ENCODE measurements around the gene MRPL40.

Gene MRPL40

GRCh38 chr22:19411690-19412045, 20.7 kb upstream of the MRPL40 start:
- Histone ChIP-seq H3K4me1 (ENCODE audit: low read depth, poor library complexity, severe bottlenecking) (peaks cover 51% of the 10 kb centered on the region), H3K9ac (no peak overlapping the region), H3K27ac (no peak overlapping the region; the same call in 1 of the 2 replicates), H3K79me2 (ENCODE audit: insufficient read depth, low read depth) (peaks cover 80% of the 10 kb centered on the region), H3K36me3 (ENCODE audit: insufficient read depth) (0 out of 2 replicates have a peak, but pooled peaks cover 3% of the 10 kb centered on the region), H2AFZ (ENCODE audit: low read depth) (no peak overlapping the region), H3K4me2 (no peak overlapping the region), H3K27me3 (ENCODE audit: insufficient read depth, low read depth) (no peaks in the 10 kb centered on the region), H4K20me1 (ENCODE audit: insufficient read depth) (peaks cover 42% of the 10 kb centered on the region), H3K4me3 (IDR thresholded peaks at IDR 0.05; ENCODE audit: insufficient read depth, low read depth, low read length) (no peak overlapping the region)
- TF ChIP-seq CTCF (conservative IDR thresholded peaks at IDR 0.05; ENCODE audit: low read depth, low read length): no peak

GRCh38 chr22:19412478-19412877, 19.9 kb upstream of the MRPL40 start:
- Histone ChIP-seq H3K36me3 (ENCODE audit: insufficient read depth) (no peaks in the 10 kb centered on the region), H3K27ac (no peak overlapping the region; the same call in 1 of the 2 replicates), H3K4me2 (peak overlapping the region; percentile 6; the same call in 1 of the 2 replicates), H3K79me2 (ENCODE audit: insufficient read depth, low read depth) (peaks cover 85% of the 10 kb centered on the region), H3K9ac (no peak overlapping the region), H3K4me3 (IDR thresholded peaks at IDR 0.05; ENCODE audit: insufficient read depth, low read depth, low read length) (no peak overlapping the region), H3K4me1 (ENCODE audit: low read depth, poor library complexity, severe bottlenecking) (peaks cover 59% of the 10 kb centered on the region), H3K27me3 (ENCODE audit: insufficient read depth, low read depth) (no peaks in the 10 kb centered on the region), H4K20me1 (ENCODE audit: insufficient read depth) (peaks cover 42% of the 10 kb centered on the region), H2AFZ (ENCODE audit: low read depth) (no peak overlapping the region)
- TF ChIP-seq CTCF (conservative IDR thresholded peaks at IDR 0.05; ENCODE audit: low read depth, low read length): no peak

- H3K27me3 ChIP-seq (ENCODE audit: insufficient read depth, low read depth): no peaks in the 10 kb centered on the region
- H3K27ac ChIP-seq: no peak overlapping the region
- TF ChIP-seq CTCF (conservative IDR thresholded peaks at IDR 0.05; ENCODE audit: low read depth, low read length): no peak
- H3K4me2 ChIP-seq: peak overlapping the region; percentile 6; the same call in 1 of the 2 replicates
- no peaks in the 10 kb centered on the region for H3K36me3 ChIP-seq (ENCODE audit: insufficient read depth)
- peaks cover 85% of the 10 kb centered on the region for H3K79me2 ChIP-seq (ENCODE audit: insufficient read depth, low read depth)
- no peak overlapping the region for H2AFZ ChIP-seq (ENCODE audit: low read depth)
- no peak overlapping the region for H3K9ac ChIP-seq
- H3K4me1 ChIP-seq (ENCODE audit: low read depth, poor library complexity, severe bottlenecking): peaks cover 63% of the 10 kb centered on the region
- no peak overlapping the region for H3K4me3 ChIP-seq (IDR thresholded peaks at IDR 0.05; ENCODE audit: insufficient read depth, low read depth, low read length)
- H4K20me1 ChIP-seq (ENCODE audit: insufficient read depth): peaks cover 42% of the 10 kb centered on the region
Observed at GRCh38 chr22:19412923-19413322, 19.4 kb upstream of the MRPL40 start.

GRCh38 chr22:19419086-19419463, 13.3 kb upstream of the MRPL40 start:
- peak overlapping the region; percentile 60; the same call in 1 of the 2 replicates for H3K9ac ChIP-seq
- H3K4me1 ChIP-seq (ENCODE audit: low read depth, poor library complexity, severe bottlenecking): peaks cover 100% of the 10 kb centered on the region
- peaks cover 98% of the 10 kb centered on the region for H3K79me2 ChIP-seq (ENCODE audit: insufficient read depth, low read depth)
- H2AFZ ChIP-seq (ENCODE audit: low read depth): no peak overlapping the region
- H3K36me3 ChIP-seq (ENCODE audit: insufficient read depth): no peaks in the 10 kb centered on the region
- peak overlapping the region; percentile 95 for H3K4me2 ChIP-seq
- peaks cover 17% of the 10 kb centered on the region for H4K20me1 ChIP-seq (ENCODE audit: insufficient read depth)
- TF ChIP-seq CTCF (conservative IDR thresholded peaks at IDR 0.05; ENCODE audit: low read depth, low read length): no peak
- H3K27me3 ChIP-seq (ENCODE audit: insufficient read depth, low read depth): no peaks in the 10 kb centered on the region
- H3K27ac ChIP-seq: peak overlapping the region; percentile 96
- H3K4me3 ChIP-seq (IDR thresholded peaks at IDR 0.05; ENCODE audit: insufficient read depth, low read depth, low read length): no peak overlapping the region

Data from KMS-11 (cell line).